NCI-H82 (cell line): ENCODE measurements around the gene GAB2.
"Not testable (repeated sequence)": the region's sequence is repeated elsewhere in the genome, so short reads cannot be mapped to it uniquely, and the experiment has no call there.

Source experiments
- DNase-seq: peaks from one replicate; lab custom pipeline; 2025; lab: John Stamatoyannopoulos, UW

The GAB2 gene

DNA sequence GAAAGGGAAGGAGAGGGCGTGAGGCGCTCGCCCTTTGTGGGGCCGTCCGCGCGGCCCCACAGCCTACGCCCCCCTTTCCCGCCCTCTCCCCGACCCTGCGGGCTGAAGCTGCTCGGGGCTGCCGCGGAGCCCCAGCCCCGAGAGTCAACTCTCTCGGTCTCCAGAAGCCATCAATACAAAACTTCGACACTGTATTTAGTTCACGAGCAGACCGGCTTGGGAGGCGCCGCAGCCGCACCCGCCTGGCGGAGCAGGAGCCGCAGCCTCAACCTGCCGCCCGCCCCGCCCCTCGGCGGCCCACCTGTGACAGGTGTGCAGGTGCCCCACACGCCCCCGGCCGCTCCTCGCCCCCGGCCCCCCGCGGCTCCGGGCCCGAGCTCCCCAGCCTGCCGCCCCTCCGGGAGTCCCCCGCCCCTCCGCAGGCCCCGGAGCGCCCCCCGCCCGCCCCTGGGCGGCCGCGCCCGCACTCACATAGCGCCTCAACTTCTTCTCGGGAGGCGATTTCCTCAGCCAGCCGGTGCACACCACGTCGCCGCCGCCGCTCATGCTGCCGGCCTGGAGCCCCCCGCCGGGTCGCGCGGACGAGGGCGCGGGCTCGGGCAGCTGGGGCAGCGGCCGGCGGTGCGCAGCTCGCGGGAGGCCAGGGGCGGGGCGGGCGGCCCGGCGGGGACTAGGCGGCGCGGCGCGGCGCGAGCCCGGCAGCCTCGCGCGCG is at the start of gene GAB2:
Gene GAB2, minus strand, starts transcription at position 646 of the 713 bp plus-strand sequence. Its CDS starts 100 bp downstream, at position 546.
- no peak for DNase-seq

- no peak for DNase-seq
These were observed 49.8 kb upstream of the GAB2 start for GRCh38 chr11:78467370-78467769.

DNA sequence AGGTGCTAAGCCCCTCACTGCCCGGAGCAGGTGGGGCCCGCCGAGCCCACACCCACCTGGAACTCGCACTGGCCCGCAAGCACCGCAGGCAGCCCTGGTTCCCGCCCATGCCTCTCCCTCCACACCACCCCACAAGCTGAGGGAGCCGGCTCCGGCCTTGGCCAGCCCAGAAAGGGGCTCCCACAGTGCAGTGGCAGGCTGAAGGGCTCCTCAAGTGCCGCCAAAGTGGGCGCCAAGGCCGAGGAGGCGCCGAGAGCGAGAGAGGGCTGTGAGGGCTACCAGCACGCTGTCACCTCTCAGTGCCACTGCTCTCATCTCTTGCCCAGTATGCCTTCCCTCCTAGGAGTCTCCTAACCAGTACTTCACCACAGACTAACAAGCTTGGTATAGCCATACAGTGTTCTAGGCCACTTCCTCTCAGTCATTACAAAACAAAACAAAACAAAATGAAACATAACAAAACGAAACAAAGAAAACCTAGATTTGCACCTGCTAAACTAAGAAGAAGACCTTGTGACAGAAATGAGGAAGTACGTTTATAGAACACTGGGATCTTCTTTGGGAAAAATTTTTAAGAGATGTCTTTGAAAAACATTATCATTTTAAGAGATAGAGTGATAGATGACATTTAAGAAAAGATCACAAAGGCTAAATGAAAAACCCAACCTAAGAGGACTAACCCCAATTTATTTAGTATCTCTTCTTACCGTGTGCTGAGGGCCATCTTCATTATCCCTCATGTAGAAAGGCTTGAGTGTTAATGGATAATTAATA is 47.7 kb upstream of the GAB2 start:
- DNase-seq = no peak

DNA sequence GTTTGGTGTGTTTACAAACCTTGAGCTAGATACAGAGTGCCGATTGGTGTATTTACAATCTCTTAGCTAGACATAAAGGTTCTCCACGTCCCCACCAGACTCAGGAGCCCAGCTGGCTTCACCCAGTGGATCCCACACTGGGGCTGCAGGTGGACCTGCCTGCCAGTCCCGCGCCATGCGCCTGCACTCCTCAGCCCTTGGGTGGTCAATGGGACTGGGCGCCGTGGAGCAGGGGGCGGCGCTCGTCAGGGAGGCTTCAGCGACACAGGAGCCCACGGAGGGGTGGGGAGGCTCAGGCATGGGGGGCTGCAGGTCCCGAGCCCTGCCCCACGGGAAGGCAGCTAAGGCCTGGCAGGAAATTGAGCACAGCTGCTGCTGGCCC is 47.2 kb upstream of the GAB2 start:
- DNase-seq = not testable (repeated sequence)

- no peak for DNase-seq
These were observed 42.9 kb upstream of the GAB2 start for GRCh38 chr11:78460471-78460870.

DNA sequence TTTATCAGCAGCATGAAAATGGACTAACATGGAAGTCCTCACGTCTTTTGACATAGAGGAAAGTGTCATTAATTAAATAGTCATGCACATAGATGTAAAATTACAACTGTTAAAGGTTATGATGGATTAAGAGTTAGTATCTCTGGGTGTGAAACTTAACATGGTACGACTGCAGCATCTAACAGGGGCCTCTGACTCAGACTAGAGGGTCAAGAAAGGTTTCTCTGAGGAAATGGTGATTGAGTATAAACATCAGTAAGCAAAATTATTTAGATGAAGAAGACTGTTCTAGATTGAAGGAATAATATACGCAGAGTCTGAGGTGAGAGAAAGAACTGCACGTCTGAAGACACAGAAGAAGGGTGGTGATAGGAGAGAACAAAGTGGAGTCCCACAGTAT is 42.1 kb upstream of the GAB2 start:
- DNase-seq = no peak

DNA sequence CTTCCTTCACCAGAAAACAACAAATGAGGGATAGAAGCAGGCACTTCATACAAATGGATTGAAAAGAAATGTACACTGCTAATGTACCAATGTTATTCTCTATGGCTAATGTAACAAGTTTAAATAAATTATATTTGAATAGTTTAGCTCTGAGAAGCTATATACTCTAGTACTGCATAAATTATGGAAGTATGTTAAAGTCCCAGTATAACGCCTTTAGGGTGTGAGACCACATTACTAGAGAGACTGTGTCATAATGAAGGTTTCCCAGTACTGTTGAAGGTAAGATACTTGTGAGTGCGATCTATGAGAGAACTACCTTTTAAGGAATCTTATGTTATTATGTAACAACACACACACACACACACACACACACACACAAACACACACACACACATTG is 39.8 kb upstream of the GAB2 start:
- no peak for DNase-seq

GRCh38 chr11:78453140-78453935 is 35.7 kb upstream of the GAB2 start:
- DNase-seq = no peak

GRCh38 chr11:78451371-78452150 is 33.9 kb upstream of the GAB2 start:
- no peak for DNase-seq

DNA sequence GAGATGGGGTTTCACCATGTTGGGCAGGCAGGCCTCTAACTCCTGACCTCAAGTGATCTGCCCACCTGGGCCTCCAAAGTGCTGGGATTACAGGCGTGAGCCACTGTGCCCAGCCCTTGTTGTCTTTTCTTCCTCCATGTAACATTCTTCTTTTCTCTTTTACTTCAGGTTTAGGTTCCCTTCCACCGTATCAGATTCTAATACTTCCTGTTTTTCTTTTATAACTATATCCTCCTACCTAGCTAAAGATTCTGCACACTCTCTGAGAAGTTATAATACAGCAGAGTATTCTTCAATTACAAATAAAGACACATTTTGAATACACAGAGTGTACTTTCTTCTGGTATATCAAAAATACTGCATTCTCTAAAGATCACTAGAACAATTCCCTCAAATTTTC is 33.2 kb upstream of the GAB2 start:
- no peak for DNase-seq

- no peak for DNase-seq
These were observed 32.2 kb upstream of the GAB2 start for GRCh38 chr11:78449866-78450265.

- no peak for DNase-seq
These were observed 28.6 kb upstream of the GAB2 start for GRCh38 chr11:78446210-78446609.

DNA sequence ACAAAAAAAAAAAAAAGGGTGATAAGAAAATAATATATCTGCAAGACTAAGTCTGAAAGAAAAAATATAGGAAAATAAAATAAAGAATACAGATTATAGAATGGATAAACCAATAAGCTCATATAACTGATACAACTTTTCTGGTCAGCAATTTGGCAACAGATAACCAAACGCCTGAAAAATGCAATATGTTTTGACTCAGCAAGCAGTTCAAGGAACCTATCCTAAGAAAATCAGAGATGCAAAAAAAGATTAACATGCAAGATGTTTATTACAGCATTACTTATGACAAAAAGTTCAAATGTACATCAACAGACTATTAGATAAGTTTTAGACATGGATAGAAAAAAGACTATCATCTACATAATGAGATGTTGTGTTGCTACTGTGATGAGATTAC is 27.1 kb upstream of the GAB2 start:
- no peak for DNase-seq

GRCh38 chr11:78441956-78442355 is 24.3 kb upstream of the GAB2 start:
- DNase-seq = no peak

DNA sequence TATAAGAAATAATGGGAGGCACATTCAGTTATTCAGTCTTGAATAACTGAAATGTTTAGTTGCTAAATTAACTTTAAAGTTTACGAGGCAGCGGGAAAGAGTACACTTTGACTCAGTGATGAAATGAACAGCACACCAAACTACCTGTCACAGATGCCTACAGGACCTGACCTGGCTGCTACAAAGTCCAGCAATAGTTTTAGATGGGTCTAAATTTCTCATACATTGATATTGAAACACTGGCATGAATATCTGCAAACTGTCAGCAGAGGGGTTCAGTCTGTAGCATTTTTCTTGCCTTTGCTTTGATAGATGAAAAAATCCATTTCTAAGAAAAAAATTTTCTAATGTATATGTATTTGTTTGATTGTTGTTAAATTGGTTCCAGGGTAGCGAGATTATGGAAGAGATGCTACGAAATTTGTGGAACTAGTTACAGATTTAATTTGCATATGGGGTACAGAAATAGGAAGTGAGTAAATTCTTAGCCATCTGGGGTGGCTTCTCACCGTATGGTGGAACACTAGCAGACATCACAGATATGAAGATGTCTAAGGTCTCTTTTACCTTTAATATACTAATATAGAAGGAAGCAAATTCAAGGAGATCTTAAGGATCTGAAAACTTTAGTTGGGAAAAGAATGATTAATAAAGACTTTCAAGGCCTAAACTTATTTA is 20.8 kb upstream of the GAB2 start:
- DNase-seq = no peak

DNA sequence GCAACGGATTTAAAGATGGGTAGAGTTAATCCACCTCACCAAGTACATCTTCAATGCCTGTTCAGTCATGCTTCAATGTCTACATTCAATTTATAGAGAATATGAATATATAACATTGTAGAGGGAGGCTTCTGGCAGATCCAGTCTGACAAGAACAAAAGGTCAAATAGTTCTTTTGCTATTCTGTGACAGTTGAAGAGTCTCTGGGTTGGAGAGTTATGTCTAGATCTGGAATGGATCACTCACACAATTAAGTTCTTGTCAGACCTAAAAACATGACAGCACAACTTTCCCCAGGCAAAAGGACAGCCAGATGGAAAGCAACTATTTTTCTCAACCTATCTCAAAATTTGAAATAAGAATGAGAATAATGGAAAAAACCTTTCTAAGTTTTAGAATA is 15.3 kb upstream of the GAB2 start:
- DNase-seq = no peak

GRCh38 chr11:78432058-78432515 is 14.5 kb upstream of the GAB2 start:
- DNase-seq = peak; percentile 34

- DNase-seq = no peak
These were observed 12.0 kb upstream of the GAB2 start for GRCh38 chr11:78429660-78430059.

DNA sequence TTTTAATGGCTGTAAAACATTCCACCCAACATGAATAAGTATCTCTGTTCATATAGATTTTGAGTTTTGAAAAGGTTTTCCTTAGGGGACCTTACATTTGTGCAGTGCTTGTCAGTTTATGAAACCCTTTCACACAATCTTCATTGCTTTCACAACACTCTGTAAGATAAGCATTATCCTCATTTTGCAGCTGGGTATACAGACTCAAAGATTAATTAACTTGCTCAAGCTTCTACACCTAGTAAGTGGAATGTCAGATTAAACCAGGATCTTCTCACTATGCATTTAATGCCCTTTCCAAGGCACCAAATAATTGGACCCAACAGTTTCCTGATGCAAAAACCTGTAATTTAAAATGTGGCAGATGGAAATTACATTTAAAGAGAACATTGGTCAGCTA is 11.6 kb upstream of the GAB2 start:
- DNase-seq = no peak

DNA sequence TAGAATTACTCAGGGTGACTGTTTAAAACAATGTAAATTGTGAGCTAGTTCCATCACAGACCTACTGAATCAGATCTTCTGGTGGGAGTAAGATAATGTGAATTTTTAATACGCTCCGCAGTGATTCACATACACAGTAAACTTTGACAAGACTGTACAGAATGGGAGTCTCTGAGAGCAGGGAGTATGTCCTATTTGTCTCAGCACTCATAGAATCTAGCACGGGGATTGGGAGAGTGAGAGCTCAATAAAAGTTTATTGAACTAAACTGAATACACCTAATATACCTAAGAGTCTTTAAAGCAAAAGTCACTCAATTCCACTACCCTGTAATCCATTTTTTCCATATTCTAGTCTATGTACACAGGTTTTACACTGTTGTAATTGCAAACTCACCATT is 11.2 kb upstream of the GAB2 start:
- no peak for DNase-seq

- DNase-seq = no peak
These were observed 10.6 kb upstream of the GAB2 start for GRCh38 chr11:78428266-78428636.
